ENCODE data around the gene ATAD3B.

GRCh38 chr1:1423245-1423597 is 48.3 kb upstream of the ATAD3B start:
- TF ChIP-seq, protein P1, sequence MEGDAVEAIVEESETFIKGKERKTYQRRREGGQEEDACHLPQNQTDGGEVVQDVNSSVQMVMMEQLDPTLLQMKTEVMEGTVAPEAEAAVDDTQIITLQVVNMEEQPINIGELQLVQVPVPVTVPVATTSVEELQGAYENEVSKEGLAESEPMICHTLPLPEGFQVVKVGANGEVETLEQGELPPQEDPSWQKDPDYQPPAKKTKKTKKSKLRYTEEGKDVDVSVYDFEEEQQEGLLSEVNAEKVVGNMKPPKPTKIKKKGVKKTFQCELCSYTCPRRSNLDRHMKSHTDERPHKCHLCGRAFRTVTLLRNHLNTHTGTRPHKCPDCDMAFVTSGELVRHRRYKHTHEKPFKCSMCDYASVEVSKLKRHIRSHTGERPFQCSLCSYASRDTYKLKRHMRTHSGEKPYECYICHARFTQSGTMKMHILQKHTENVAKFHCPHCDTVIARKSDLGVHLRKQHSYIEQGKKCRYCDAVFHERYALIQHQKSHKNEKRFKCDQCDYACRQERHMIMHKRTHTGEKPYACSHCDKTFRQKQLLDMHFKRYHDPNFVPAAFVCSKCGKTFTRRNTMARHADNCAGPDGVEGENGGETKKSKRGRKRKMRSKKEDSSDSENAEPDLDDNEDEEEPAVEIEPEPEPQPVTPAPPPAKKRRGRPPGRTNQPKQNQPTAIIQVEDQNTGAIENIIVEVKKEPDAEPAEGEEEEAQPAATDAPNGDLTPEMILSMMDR (IDR thresholded peaks at IDR 0.05; ENCODE audit: low read depth, low read length) = no peak
- TF ChIP-seq POLR2A (IDR thresholded peaks at IDR 0.05; ENCODE audit: extremely low read depth, insufficient read length) (no peak), MYC (IDR thresholded peaks at IDR 0.05; ENCODE audit: low read depth, low read length) (no peak)
- TF ChIP-seq, protein P2, sequence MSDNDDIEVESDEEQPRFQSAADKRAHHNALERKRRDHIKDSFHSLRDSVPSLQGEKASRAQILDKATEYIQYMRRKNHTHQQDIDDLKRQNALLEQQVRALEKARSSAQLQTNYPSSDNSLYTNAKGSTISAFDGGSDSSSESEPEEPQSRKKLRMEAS (IDR thresholded peaks at IDR 0.05; ENCODE audit: low read depth, low read length) = no peak

Data from NB4 (cell line).